Measurements from ENCODE around the gene FANCB. TPM values are rescaled to one million over a fixed set of nuclear protein-coding genes. Genes with fewer than 3 reads are reported as not detected.

The FANCB gene
- total and polyA plus RNA-seq, 9 of the 15 experiments (the other 6 are each of a cell fraction or from before 2014, with no cell fraction given) = 6.5 to 21.3 (median 14.6) TPM

DNA sequence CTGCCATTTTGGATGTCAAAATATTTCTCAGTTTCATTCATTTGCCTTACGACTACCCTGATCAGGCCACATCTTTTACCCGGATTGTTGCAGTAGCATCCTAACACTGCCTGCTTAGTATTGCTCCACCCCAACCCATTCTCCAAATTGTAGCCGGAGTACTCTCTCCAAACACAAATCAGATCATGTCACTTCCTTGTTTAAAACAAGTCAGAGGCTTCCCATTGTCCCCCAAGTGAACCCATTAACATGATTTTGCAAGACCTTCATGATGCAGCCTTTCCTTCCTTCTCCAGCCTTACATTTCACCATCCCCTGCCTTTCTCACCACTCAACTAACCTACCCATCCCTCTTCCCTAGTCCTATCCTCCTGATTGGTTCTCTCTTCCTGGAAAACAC is 53.1 kb downstream of the FANCB start:
- H4K20me1 ChIP-seq (replicated peaks; ENCODE audit: control insufficient read depth, insufficient read depth, low read length) = no peaks in the 10 kb centered on the region
- no peaks in the 10 kb centered on the region for H3K36me3 ChIP-seq (ENCODE audit: control insufficient read depth, insufficient read depth, low read length)
- 0% methylated on average over 2 of the region's 3 CpGs for WGBS (ENCODE audit: insufficient coverage, low coverage, missing lambda C conversion rate)
- TF ChIP-seq STAG1 (CRISPR knock-in tag; IDR thresholded peaks at IDR 0.05; ENCODE audit: borderline replicate concordance) = no peak
- no peak for TF ChIP-seq ETV6 (IDR thresholded peaks at IDR 0.05; ENCODE audit: borderline replicate concordance in 1 of 2, low read depth in 2 of 2, low read length in 1 of 2)
- no peak for TF ChIP-seq ETV6 (CRISPR knock-in tag; IDR thresholded peaks at IDR 0.05; ENCODE audit: borderline replicate concordance)
- no peak for TF ChIP-seq TSC22D4 (tag; IDR thresholded peaks at IDR 0.05)
- no peak for TF ChIP-seq NUFIP1 (IDR thresholded peaks at IDR 0.05; ENCODE audit: partially characterized antibody)
- no peak for TF ChIP-seq RAD51 (IDR thresholded peaks at IDR 0.05; ENCODE audit: borderline replicate concordance, low read depth)
- no peak for TF ChIP-seq SMARCE1 (IDR thresholded peaks at IDR 0.05)
- no peak for TF ChIP-seq FOXA1 (IDR thresholded peaks at IDR 0.05; ENCODE audit: borderline replicate concordance)
- TF ChIP-seq U2AF1 (optimal IDR thresholded peaks at IDR 0.05; ENCODE audit: low read depth, low read length) = no peak
- TF ChIP-seq NCOA1 (IDR thresholded peaks at IDR 0.05; ENCODE audit: low read depth) = no peak
- no peak for TF ChIP-seq ZC3H11A (IDR thresholded peaks at IDR 0.05; ENCODE audit: low read depth, low read length)
- TF ChIP-seq BCOR (IDR thresholded peaks at IDR 0.05) = no peak
- TF ChIP-seq ZFP1 (CRISPR knock-in tag; IDR thresholded peaks at IDR 0.05) = no peak
- no peak for TF ChIP-seq TEAD2 (tag; IDR thresholded peaks at IDR 0.05)
- TF ChIP-seq, protein P1, sequence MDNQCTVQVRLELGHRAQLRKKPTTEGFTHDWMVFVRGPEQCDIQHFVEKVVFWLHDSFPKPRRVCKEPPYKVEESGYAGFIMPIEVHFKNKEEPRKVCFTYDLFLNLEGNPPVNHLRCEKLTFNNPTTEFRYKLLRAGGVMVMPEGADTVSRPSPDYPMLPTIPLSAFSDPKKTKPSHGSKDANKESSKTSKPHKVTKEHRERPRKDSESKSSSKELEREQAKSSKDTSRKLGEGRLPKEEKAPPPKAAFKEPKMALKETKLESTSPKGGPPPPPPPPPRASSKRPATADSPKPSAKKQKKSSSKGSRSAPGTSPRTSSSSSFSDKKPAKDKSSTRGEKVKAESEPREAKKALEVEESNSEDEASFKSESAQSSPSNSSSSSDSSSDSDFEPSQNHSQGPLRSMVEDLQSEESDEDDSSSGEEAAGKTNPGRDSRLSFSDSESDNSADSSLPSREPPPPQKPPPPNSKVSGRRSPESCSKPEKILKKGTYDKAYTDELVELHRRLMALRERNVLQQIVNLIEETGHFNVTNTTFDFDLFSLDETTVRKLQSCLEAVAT (IDR thresholded peaks at IDR 0.05) = no peak
- TF ChIP-seq RBM22 (IDR thresholded peaks at IDR 0.05; ENCODE audit: low read depth, low read length, poor library complexity, severe bottlenecking) = no peak
- TF ChIP-seq GABPA (tag; conservative IDR thresholded peaks at IDR 0.05; ENCODE audit: low read depth) = no peak
- no peak for TF ChIP-seq SIN3B (IDR thresholded peaks at IDR 0.05; ENCODE audit: low read depth)
- BruUV-seq (replicated peaks) = no TSS peak
- H3K4me2 ChIP-seq (ENCODE audit: insufficient read depth, low read length) = no peak overlapping the region
- H3K9me3 ChIP-seq (replicated peaks; ENCODE audit: control insufficient read depth, insufficient read depth, low read depth, low read length) = no peaks in the 10 kb centered on the region
- H3K79me2 ChIP-seq (ENCODE audit: control insufficient read depth, insufficient read depth, low read length) = no peaks in the 10 kb centered on the region
- no peak overlapping the region for H3K9ac ChIP-seq (ENCODE audit: insufficient read depth in 1 of 2, low read depth in 2 of 2, low read length in 2 of 2)
- FAIRE-seq (no peak), DNase-seq (ENCODE audit: extremely low read depth in 1 of 4, low spot score in 3 of 4) (no peak), ATAC-seq (no peak)
- intact Hi-C loops (cut with micrococcal nuclease) = no loop called here
- no peaks in the 10 kb centered on the region for H3K27me3 ChIP-seq (ENCODE audit: control insufficient read depth in 2 of 2, insufficient read depth in 2 of 2, low read length in 2 of 2)
- H3K4me1 ChIP-seq (replicated peaks in 1 of 2; ENCODE audit: control insufficient read depth in 2 of 2, insufficient read depth in 2 of 2, low read length in 2 of 2) = no peaks in the 10 kb centered on the region
- H2AFZ ChIP-seq (ENCODE audit: low read depth, low read length) = no peak overlapping the region
- H3K4me3 ChIP-seq = no peak overlapping the region
- no peaks in the 10 kb centered on the region for H3K9me1 ChIP-seq (ENCODE audit: control insufficient read depth, insufficient read depth, low read length)
- in situ Hi-C loops (cut with MboI) = no loop called here
- H3K27ac ChIP-seq (ENCODE audit: extremely low read depth, low read depth, low read length) = no peak overlapping the region
- CTCF ChIA-PET (ENCODE audit: low intra/inter-chr PET ratio) = no interaction called here
- POLR2A ChIA-PET = interaction anchor here (0.6 kb wide), 1 partner anchor 13 kb away, joined by 3 read pairs; no protein-coding TSS in a partner anchor

All from K562 (cell line).